SK-N-SH (cell line): ENCODE results near the gene ALDH1L2. TPM values are rescaled to one million over a fixed set of nuclear protein-coding genes. Genes with fewer than 3 reads are reported as not detected.

ENCODE experiments used
- CTCF ChIA-PET: fragments of 300-600, 350-600 bp; formaldehyde crosslinking; extraction: SDS; loops from one replicate; lab custom pipeline; 2021; lab: Yijun Ruan, JAX
- POLR2A ChIA-PET: fragments of 350-600 bp; sonication (Branson Sonifier 250); formaldehyde crosslinking; extraction: SDS; loops from one replicate; lab custom pipeline; 2020; ENCODE audit warnings: antibody characterized with exemption, inconsistent platforms; lab: Yijun Ruan, JAX
- DNase-seq: peaks from one replicate; pipeline ENCODE4 v3.0.0; 2012
- H2AFZ ChIP-seq: fragments of 200-600 bp; sonication (generic); 2 replicates; pipeline ENCODE4 v1.8.1; 2016; ENCODE audit warnings: antibody characterized with exemption, mild to moderate bottlenecking, low read depth
- H3F3A ChIP-seq: fragments of 200-600 bp; sonication (generic); replicated peaks from 2 replicates; pipeline ENCODE3; 2016; ENCODE audit warnings: antibody characterized with exemption, mild to moderate bottlenecking; ENCODE audit not compliant: insufficient read depth
- H3K27ac ChIP-seq, 2 experiments: fragments of 200-500 bp in 1 of 2; fragments of 200-600 bp in 1 of 2; sonication (Bioruptor generic) in 1 of 2; sonication (generic), shearing (Covaris generic) in 1 of 2; 2 replicates each; pipeline versions ENCODE4 v1.5.1 to v1.6.1; 2014 to 2016; ENCODE audit warnings: low read depth in 2 of 2, inconsistent platforms in 1 of 2, low read length in 1 of 2, mild to moderate bottlenecking in 1 of 2, mixed read lengths in 1 of 2
- H3K27me3 ChIP-seq: fragments of 200-600 bp; sonication (generic), shearing (Covaris generic); 2 replicates; pipeline ENCODE4 v1.6.1; 2016; ENCODE audit warnings: mixed run types; ENCODE audit not compliant: insufficient read depth
- H3K36me3 ChIP-seq, 2 experiments: fragments of 200-500 bp in 1 of 2; fragments of 200-600 bp in 1 of 2; sonication (Bioruptor generic) in 1 of 2; sonication (generic) in 1 of 2; replicated peaks in 1 of 2; 2 replicates each; pipeline versions ENCODE3 to v1.5.1; 2014 to 2016; ENCODE audit warnings: low read length in 1 of 2, mild to moderate bottlenecking in 1 of 2; ENCODE audit not compliant: insufficient read depth in 2 of 2, control insufficient read depth in 1 of 2
- H3K4me1 ChIP-seq, 2 experiments: fragments of 200-500 bp in 1 of 2; fragments of 200-600 bp in 1 of 2; sonication (Bioruptor generic) in 1 of 2; sonication (generic), shearing (Covaris generic) in 1 of 2; 2 replicates each; pipeline versions ENCODE4 v1.5.1 to v1.6.1; 2014 to 2016; ENCODE audit warnings: low read depth in 1 of 2, low read length in 1 of 2, mixed run types in 1 of 2; ENCODE audit not compliant: insufficient read depth in 2 of 2, control insufficient read depth in 1 of 2
- H3K4me2 ChIP-seq: fragments of 200-600 bp; sonication (generic), shearing (Covaris generic); 2 replicates; pipeline ENCODE4 v1.6.1; 2017; ENCODE audit warnings: mixed run types
- H3K4me3 ChIP-seq, 2 experiments: fragments of 200-500 bp in 1 of 2; fragments of 200-600 bp in 1 of 2; sonication (Bioruptor generic) in 1 of 2; sonication (generic), shearing (Covaris generic) in 1 of 2; 2 replicates each; pipeline versions ENCODE4 v1.5.1 to v1.8.1; 2014 to 2016; ENCODE audit warnings: low read depth in 2 of 2, inconsistent platforms in 1 of 2, low read length in 1 of 2, mild to moderate bottlenecking in 1 of 2, mixed read lengths in 1 of 2, moderate library complexity in 1 of 2
- H3K79me2 ChIP-seq: fragments of 200-600 bp; sonication (generic); 2 replicates; pipeline ENCODE4 v1.8.1; 2017; ENCODE audit warnings: mild to moderate bottlenecking; ENCODE audit not compliant: insufficient read depth
- H3K9ac ChIP-seq: fragments of 200-600 bp; sonication (generic); 2 replicates; pipeline ENCODE4 v1.6.1; 2017; ENCODE audit warnings: mixed run types
- H3K9me2 ChIP-seq: fragments of 200-600 bp; sonication (generic); 2 replicates; pipeline ENCODE4 v1.6.1; 2017; ENCODE audit warnings: mixed run types
- H3K9me3 ChIP-seq: fragments of 200-600 bp; sonication (generic); 2 replicates; pipeline ENCODE4 v1.6.1; 2017; ENCODE audit warnings: mixed run types, mild to moderate bottlenecking, moderate library complexity
- H4K20me1 ChIP-seq: fragments of 200-600 bp; sonication (generic); 2 replicates; pipeline ENCODE4 v1.6.1; 2017; ENCODE audit warnings: mild to moderate bottlenecking, mixed run types; ENCODE audit not compliant: insufficient read depth
- CHD2 ChIP-seq: fragments of 150-350 bp; IDR thresholded peaks from 2 replicates; pipeline ENCODE4 v1.6.1; 2018; ENCODE audit warnings: low read length; ENCODE audit not compliant: partially characterized antibody
- ELF1 ChIP-seq: IDR thresholded peaks from 2 replicates; pipeline ENCODE4 v1.4.0; 2012
- EP300 ChIP-seq, 2 experiments: IDR thresholded peaks; 2 replicates each; pipeline versions ENCODE4 v1.4.0 to v1.6.1; 2012; ENCODE audit warnings: borderline replicate concordance in 1 of 2, low read depth in 1 of 2, low read length in 1 of 2
- FOSL2 ChIP-seq: IDR thresholded peaks from 2 replicates; pipeline ENCODE4 v1.4.0; 2012; ENCODE audit warnings: low read depth, mild to moderate bottlenecking, moderate library complexity, borderline replicate concordance
- FOXM1 ChIP-seq: IDR thresholded peaks from 2 replicates; pipeline ENCODE4 v1.4.0; 2012; ENCODE audit warnings: low read depth, mild to moderate bottlenecking
- GABPA ChIP-seq: IDR thresholded peaks from 2 replicates; pipeline ENCODE4 v1.4.0; 2012; ENCODE audit warnings: low read depth, mild to moderate bottlenecking
- GATA2 ChIP-seq: sonication (generic); formaldehyde crosslinking; IDR thresholded peaks from 2 replicates; pipeline ENCODE4 v1.5.0; 2020; ENCODE audit warnings: mild to moderate bottlenecking, missing genetic modification reagents
- MEF2A ChIP-seq: IDR thresholded peaks from 2 replicates; pipeline ENCODE4 v1.4.0; 2012; ENCODE audit warnings: low read depth, borderline replicate concordance
- NFIC ChIP-seq: IDR thresholded peaks from 2 replicates; pipeline ENCODE4 v1.4.0; 2012; ENCODE audit warnings: borderline replicate concordance
- POLR2AphosphoS5 ChIP-seq: IDR thresholded peaks from 2 replicates; pipeline ENCODE4 v1.6.1; 2012; ENCODE audit warnings: low read depth, low read length
- RAD21 ChIP-seq: IDR thresholded peaks from 2 replicates; pipeline ENCODE4 v1.6.1; 2012; ENCODE audit warnings: mild to moderate bottlenecking, low read length
- RFX5 ChIP-seq: IDR thresholded peaks from 2 replicates; pipeline ENCODE4 v1.6.1; 2012; ENCODE audit warnings: mild to moderate bottlenecking, improper control_type of control experiment, low read length
- SMC3 ChIP-seq: IDR thresholded peaks from 2 replicates; pipeline ENCODE4 v1.6.1; 2012; ENCODE audit warnings: low read depth, low read length, improper control_type of control experiment
- TAF1 ChIP-seq: IDR thresholded peaks from 2 replicates; pipeline ENCODE4 v1.6.1; 2012; ENCODE audit warnings: low read depth, mild to moderate bottlenecking, low read length, moderate library complexity, borderline replicate concordance
- WGBS: methylation state at CpG from one replicate; pipeline ENCODE4 v1.1.6; 2017; ENCODE audit warnings: low lambda C conversion rate; 5-methylcytosine and 5-hydroxymethylcytosine counted together
- polyA plus RNA-seq, 3 experiments: library from polyadenylated mRNA; depleted of rRNA; stranded (reverse); fragments of >200 nt; gene quantifications; 2 replicates each; pipeline ENCODE4 v1.2.3, GENCODE V29; 2012
- TF ChIP-seq, protein P1 (sequence below): fragments of 200-600 bp; sonication (generic); IDR thresholded peaks from 2 replicates; pipeline ENCODE4 v1.6.1; 2017; ENCODE audit warnings: antibody characterized with exemption, mild to moderate bottlenecking, moderate library complexity
- TF ChIP-seq, protein P2 (sequence below): IDR thresholded peaks from 2 replicates; pipeline ENCODE4 v1.4.0; 2012; ENCODE audit warnings: low read depth, borderline replicate concordance
- TF ChIP-seq, protein P3 (sequence below): IDR thresholded peaks from 2 replicates; pipeline ENCODE4; 2012
- TF ChIP-seq, protein P4 (sequence below): fragments of 150-350 bp; IDR thresholded peaks from 2 replicates; pipeline ENCODE4 v1.6.1; 2017; ENCODE audit warnings: antibody characterized with exemption, low read length, low read depth, borderline replicate concordance
- TF ChIP-seq, protein P5 (sequence below): fragments of 150-350 bp; IDR thresholded peaks from 2 replicates; pipeline ENCODE4 v1.6.1; 2016; ENCODE audit warnings: mild to moderate bottlenecking, low read depth, low read length

Gene ALDH1L2
- polyA plus RNA-seq, 1 of the 3 experiments (the other 2 are of a cell fraction), result 1.9 TPM

DNA sequence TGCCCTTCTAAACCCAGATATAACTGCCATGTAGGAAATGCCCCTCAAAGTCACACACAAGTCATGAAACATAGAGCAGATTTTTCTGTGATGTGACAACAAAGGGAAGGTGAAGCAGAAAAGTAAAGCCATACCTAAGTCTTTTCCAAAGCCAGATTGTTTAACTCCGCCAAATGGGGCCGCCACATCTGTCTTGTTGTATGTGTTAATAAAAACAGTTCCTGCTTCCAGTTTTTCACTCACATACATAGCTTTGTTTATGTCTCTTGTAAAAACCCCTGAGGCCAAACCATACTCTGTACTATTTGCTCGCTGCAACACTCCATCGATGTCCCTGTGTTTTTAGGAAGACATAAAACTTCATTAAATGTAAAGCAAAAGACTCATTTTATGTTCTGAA lies 57.8 kb downstream of the ALDH1L2 start:
- CTCF ChIA-PET, result interaction anchor here (0.7 to 1.6 kb wide), 2 partner anchors 27 to 77 kb away, joined by 3 to 4 read pairs; no protein-coding TSS in a partner anchor
- TF ChIP-seq GATA2 (CRISPR knock-in tag) (no peak), FOSL2 (no peak), RAD21 (no peak), NFIC (no peak), CHD2 (no peak), RFX5 (no peak), SMC3 (no peak), ELF1 (no peak), POLR2AphosphoS5 (no peak), EP300 (IDR thresholded peaks at IDR 0.05; ENCODE audit: borderline replicate concordance in 1 of 2, low read depth in 1 of 2, low read length in 1 of 2) (no peak), FOXM1 (no peak), GABPA (no peak), TAF1 (no peak), MEF2A (no peak)
- TF ChIP-seq, protein P1, sequence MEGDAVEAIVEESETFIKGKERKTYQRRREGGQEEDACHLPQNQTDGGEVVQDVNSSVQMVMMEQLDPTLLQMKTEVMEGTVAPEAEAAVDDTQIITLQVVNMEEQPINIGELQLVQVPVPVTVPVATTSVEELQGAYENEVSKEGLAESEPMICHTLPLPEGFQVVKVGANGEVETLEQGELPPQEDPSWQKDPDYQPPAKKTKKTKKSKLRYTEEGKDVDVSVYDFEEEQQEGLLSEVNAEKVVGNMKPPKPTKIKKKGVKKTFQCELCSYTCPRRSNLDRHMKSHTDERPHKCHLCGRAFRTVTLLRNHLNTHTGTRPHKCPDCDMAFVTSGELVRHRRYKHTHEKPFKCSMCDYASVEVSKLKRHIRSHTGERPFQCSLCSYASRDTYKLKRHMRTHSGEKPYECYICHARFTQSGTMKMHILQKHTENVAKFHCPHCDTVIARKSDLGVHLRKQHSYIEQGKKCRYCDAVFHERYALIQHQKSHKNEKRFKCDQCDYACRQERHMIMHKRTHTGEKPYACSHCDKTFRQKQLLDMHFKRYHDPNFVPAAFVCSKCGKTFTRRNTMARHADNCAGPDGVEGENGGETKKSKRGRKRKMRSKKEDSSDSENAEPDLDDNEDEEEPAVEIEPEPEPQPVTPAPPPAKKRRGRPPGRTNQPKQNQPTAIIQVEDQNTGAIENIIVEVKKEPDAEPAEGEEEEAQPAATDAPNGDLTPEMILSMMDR, result no peak
- TF ChIP-seq, protein P2, sequence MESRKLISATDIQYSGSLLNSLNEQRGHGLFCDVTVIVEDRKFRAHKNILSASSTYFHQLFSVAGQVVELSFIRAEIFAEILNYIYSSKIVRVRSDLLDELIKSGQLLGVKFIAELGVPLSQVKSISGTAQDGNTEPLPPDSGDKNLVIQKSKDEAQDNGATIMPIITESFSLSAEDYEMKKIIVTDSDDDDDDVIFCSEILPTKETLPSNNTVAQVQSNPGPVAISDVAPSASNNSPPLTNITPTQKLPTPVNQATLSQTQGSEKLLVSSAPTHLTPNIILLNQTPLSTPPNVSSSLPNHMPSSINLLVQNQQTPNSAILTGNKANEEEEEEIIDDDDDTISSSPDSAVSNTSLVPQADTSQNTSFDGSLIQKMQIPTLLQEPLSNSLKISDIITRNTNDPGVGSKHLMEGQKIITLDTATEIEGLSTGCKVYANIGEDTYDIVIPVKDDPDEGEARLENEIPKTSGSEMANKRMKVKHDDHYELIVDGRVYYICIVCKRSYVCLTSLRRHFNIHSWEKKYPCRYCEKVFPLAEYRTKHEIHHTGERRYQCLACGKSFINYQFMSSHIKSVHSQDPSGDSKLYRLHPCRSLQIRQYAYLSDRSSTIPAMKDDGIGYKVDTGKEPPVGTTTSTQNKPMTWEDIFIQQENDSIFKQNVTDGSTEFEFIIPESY, result no peak
- TF ChIP-seq, protein P3, sequence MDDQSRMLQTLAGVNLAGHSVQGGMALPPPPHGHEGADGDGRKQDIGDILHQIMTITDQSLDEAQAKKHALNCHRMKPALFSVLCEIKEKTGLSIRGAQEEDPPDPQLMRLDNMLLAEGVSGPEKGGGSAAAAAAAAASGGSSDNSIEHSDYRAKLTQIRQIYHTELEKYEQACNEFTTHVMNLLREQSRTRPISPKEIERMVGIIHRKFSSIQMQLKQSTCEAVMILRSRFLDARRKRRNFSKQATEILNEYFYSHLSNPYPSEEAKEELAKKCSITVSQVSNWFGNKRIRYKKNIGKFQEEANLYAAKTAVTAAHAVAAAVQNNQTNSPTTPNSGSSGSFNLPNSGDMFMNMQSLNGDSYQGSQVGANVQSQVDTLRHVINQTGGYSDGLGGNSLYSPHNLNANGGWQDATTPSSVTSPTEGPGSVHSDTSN, result no peak
- TF ChIP-seq, protein P4, sequence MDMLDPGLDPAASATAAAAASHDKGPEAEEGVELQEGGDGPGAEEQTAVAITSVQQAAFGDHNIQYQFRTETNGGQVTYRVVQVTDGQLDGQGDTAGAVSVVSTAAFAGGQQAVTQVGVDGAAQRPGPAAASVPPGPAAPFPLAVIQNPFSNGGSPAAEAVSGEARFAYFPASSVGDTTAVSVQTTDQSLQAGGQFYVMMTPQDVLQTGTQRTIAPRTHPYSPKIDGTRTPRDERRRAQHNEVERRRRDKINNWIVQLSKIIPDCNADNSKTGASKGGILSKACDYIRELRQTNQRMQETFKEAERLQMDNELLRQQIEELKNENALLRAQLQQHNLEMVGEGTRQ, result no peak
- TF ChIP-seq, protein P5, sequence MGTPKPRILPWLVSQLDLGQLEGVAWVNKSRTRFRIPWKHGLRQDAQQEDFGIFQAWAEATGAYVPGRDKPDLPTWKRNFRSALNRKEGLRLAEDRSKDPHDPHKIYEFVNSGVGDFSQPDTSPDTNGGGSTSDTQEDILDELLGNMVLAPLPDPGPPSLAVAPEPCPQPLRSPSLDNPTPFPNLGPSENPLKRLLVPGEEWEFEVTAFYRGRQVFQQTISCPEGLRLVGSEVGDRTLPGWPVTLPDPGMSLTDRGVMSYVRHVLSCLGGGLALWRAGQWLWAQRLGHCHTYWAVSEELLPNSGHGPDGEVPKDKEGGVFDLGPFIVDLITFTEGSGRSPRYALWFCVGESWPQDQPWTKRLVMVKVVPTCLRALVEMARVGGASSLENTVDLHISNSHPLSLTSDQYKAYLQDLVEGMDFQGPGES, result no peak
- H3K4me2 ChIP-seq, result no peak overlapping the region
- no peaks in the 10 kb centered on the region for H3F3A ChIP-seq
- H3K27ac ChIP-seq, result no peak overlapping the region
- H4K20me1 ChIP-seq, result no peaks in the 10 kb centered on the region
- peaks cover 4 to 6% of the 10 kb centered on the region in 2 experiments; a peak in 2 of 4 replicates for H3K4me1 ChIP-seq
- no peaks in the 10 kb centered on the region for H3K9me3 ChIP-seq
- H3K9me2 ChIP-seq, result no peaks in the 10 kb centered on the region
- no peak for DNase-seq
- H3K4me3 ChIP-seq, result no peak overlapping the region
- H2AFZ ChIP-seq, result no peak overlapping the region
- no peak overlapping the region for H3K9ac ChIP-seq
- POLR2A ChIA-PET, result no interaction called here
- no peaks in the 10 kb centered on the region for H3K27me3 ChIP-seq
- 96% methylated on average over 4 of the region's 4 CpGs for WGBS
- H3K36me3 ChIP-seq, result peaks cover 12 to 13% of the 10 kb centered on the region in 2 experiments
- no peaks in the 10 kb centered on the region for H3K79me2 ChIP-seq
